ENCODE data around the gene PCDH9. TPM values are rescaled to one million over a fixed set of nuclear protein-coding genes. Genes with fewer than 3 reads are reported as not detected.

PCDH9 gene
- total and polyA plus RNA-seq, 2 of the 13 experiments (the other 11 are each of a cell fraction or from before 2014, with no cell fraction given), result 0.09 TPM; not detected in 1

DNA sequence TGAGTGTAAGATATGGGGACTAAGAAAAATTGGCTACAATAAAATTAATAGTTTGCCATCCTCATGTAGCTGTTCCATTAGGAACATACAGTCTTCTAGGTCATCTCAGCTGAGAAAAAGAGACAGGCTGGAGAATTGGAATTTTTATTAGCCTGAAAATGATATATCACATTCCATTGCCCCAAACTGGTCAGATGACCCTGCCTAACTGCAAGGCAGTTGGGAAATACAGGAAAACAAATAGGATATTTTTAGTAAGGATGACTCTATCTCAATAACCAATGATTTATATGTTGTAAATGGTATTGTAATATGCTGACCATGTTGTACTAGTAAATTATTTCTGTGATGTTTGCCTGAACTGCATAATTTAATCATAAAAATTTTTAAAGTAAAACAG is 673.8 kb downstream of the PCDH9 start (continued):
- TF ChIP-seq, protein P1, sequence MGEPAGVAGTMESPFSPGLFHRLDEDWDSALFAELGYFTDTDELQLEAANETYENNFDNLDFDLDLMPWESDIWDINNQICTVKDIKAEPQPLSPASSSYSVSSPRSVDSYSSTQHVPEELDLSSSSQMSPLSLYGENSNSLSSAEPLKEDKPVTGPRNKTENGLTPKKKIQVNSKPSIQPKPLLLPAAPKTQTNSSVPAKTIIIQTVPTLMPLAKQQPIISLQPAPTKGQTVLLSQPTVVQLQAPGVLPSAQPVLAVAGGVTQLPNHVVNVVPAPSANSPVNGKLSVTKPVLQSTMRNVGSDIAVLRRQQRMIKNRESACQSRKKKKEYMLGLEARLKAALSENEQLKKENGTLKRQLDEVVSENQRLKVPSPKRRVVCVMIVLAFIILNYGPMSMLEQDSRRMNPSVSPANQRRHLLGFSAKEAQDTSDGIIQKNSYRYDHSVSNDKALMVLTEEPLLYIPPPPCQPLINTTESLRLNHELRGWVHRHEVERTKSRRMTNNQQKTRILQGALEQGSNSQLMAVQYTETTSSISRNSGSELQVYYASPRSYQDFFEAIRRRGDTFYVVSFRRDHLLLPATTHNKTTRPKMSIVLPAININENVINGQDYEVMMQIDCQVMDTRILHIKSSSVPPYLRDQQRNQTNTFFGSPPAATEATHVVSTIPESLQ (CRISPR knock-in tag; conservative IDR thresholded peaks at IDR 0.05), result no peak
- TF ChIP-seq BRCA1 (CRISPR knock-in tag; IDR thresholded peaks at IDR 0.05), result no peak
- TF ChIP-seq, protein P2, sequence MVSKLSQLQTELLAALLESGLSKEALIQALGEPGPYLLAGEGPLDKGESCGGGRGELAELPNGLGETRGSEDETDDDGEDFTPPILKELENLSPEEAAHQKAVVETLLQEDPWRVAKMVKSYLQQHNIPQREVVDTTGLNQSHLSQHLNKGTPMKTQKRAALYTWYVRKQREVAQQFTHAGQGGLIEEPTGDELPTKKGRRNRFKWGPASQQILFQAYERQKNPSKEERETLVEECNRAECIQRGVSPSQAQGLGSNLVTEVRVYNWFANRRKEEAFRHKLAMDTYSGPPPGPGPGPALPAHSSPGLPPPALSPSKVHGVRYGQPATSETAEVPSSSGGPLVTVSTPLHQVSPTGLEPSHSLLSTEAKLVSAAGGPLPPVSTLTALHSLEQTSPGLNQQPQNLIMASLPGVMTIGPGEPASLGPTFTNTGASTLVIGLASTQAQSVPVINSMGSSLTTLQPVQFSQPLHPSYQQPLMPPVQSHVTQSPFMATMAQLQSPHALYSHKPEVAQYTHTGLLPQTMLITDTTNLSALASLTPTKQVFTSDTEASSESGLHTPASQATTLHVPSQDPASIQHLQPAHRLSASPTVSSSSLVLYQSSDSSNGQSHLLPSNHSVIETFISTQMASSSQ (IDR thresholded peaks at IDR 0.05; ENCODE audit: low read depth), result no peak
- TF ChIP-seq, protein P2 (CRISPR knock-in tag; IDR thresholded peaks at IDR 0.05; ENCODE audit: borderline replicate concordance), result no peak
- no peak for TF ChIP-seq IKZF4 (CRISPR knock-in tag; IDR thresholded peaks at IDR 0.05; ENCODE audit: borderline replicate concordance, low read depth, not compliant biosample characterization)
- no peak for TF ChIP-seq TEAD2 (CRISPR knock-in tag; IDR thresholded peaks at IDR 0.05)
- no peak for TF ChIP-seq ZNF441 (CRISPR knock-in tag; IDR thresholded peaks at IDR 0.05; ENCODE audit: borderline replicate concordance)
- TF ChIP-seq MIXL1 (CRISPR knock-in tag; IDR thresholded peaks at IDR 0.05), result no peak
- TF ChIP-seq, protein P3, sequence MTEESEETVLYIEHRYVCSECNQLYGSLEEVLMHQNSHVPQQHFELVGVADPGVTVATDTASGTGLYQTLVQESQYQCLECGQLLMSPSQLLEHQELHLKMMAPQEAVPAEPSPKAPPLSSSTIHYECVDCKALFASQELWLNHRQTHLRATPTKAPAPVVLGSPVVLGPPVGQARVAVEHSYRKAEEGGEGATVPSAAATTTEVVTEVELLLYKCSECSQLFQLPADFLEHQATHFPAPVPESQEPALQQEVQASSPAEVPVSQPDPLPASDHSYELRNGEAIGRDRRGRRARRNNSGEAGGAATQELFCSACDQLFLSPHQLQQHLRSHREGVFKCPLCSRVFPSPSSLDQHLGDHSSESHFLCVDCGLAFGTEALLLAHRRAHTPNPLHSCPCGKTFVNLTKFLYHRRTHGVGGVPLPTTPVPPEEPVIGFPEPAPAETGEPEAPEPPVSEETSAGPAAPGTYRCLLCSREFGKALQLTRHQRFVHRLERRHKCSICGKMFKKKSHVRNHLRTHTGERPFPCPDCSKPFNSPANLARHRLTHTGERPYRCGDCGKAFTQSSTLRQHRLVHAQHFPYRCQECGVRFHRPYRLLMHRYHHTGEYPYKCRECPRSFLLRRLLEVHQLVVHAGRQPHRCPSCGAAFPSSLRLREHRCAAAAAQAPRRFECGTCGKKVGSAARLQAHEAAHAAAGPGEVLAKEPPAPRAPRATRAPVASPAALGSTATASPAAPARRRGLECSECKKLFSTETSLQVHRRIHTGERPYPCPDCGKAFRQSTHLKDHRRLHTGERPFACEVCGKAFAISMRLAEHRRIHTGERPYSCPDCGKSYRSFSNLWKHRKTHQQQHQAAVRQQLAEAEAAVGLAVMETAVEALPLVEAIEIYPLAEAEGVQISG (CRISPR knock-in tag; IDR thresholded peaks at IDR 0.05), result no peak
- no peak for TF ChIP-seq KLF12 (CRISPR knock-in tag; IDR thresholded peaks at IDR 0.05; ENCODE audit: borderline replicate concordance)
